Measurements from ENCODE around the gene LGR4. TPM values are rescaled to one million over a fixed set of nuclear protein-coding genes. Genes with fewer than 3 reads are reported as not detected.

The LGR4 gene
- total RNA-seq, 3 donors from 2014 or later (not counting 1 experiment from before 2014, with no cell fraction given), result 0.08 to 0.70 (median 0.35) TPM

- Histone ChIP-seq H3K36me3 (ENCODE audit: control insufficient read depth, insufficient read depth, low read length) (no peaks in the 10 kb centered on the region), H3K4me1 (ENCODE audit: control insufficient read depth, insufficient read depth, low read length) (no peaks in the 10 kb centered on the region), H3K27me3 (ENCODE audit: control insufficient read depth, insufficient read depth, low read length) (no peaks in the 10 kb centered on the region), H3K27ac (ENCODE audit: low read length) (no peak overlapping the region), H3K4me3 (ENCODE audit: low read length) (no peak overlapping the region), H3K9me3 (ENCODE audit: control insufficient read depth, insufficient read depth, low read length) (no peaks in the 10 kb centered on the region)
- Mint-ChIP-seq H3K9me3 (no peaks in the 10 kb centered on the region), H3K27ac (no peak overlapping the region), H3K27me3 (ENCODE audit: low read depth in 2 of 2) (peaks cover 0 to 13% of the 10 kb centered on the region in 2 donors), H3K4me1 (no peaks in the 10 kb centered on the region), H3K4me3 (no peak overlapping the region), H3K36me3 (no peaks in the 10 kb centered on the region)
- ATAC-seq (no peak), DNase-seq (no peak)
- intact Hi-C loops (cut with micrococcal nuclease), result no loop called here
- WGBS (ENCODE audit: insufficient coverage), result 36% methylated on average over 2 of the region's 2 CpGs
- no peak for TF ChIP-seq CTCF (IDR thresholded peaks at IDR 0.05)
Observed at GRCh38 chr11:27387362-27387761, 85.2 kb downstream of the LGR4 start.

- Mint-ChIP-seq H3K9me3 (no peaks in the 10 kb centered on the region), H3K27ac (no peak overlapping the region), H3K4me3 (no peak overlapping the region), H3K4me1 (no peaks in the 10 kb centered on the region), H3K27me3 (ENCODE audit: low read depth in 2 of 2) (peaks cover 0 to 22% of the 10 kb centered on the region in 2 donors), H3K36me3 (no peaks in the 10 kb centered on the region)
- 83% methylated on average over 2 of the region's 4 CpGs for WGBS (ENCODE audit: insufficient coverage)
- no peaks in the 10 kb centered on the region for H3K4me1 ChIP-seq (ENCODE audit: control insufficient read depth, insufficient read depth, low read length)
- DNase-seq (no peak), ATAC-seq (no peak)
- H3K27me3 ChIP-seq (ENCODE audit: control insufficient read depth, insufficient read depth, low read length), result no peaks in the 10 kb centered on the region
- H3K36me3 ChIP-seq (ENCODE audit: control insufficient read depth, insufficient read depth, low read length), result no peaks in the 10 kb centered on the region
- intact Hi-C loops (cut with micrococcal nuclease), result no loop called here
- no peak overlapping the region for H3K4me3 ChIP-seq (ENCODE audit: low read length)
- no peaks in the 10 kb centered on the region for H3K9me3 ChIP-seq (ENCODE audit: control insufficient read depth, insufficient read depth, low read length)
- no peak for TF ChIP-seq CTCF (IDR thresholded peaks at IDR 0.05)
- H3K27ac ChIP-seq (ENCODE audit: low read length), result no peak overlapping the region
Observed at GRCh38 chr11:27386181-27386845, 86.3 kb downstream of the LGR4 start.

GRCh38 chr11:27385245-27385644, 87.3 kb downstream of the LGR4 start:
- no peaks in the 10 kb centered on the region for H3K36me3 Mint-ChIP-seq
- Histone ChIP-seq H3K9me3 (ENCODE audit: control insufficient read depth, insufficient read depth, low read length) (no peaks in the 10 kb centered on the region), H3K4me1 (ENCODE audit: control insufficient read depth, insufficient read depth, low read length) (no peaks in the 10 kb centered on the region), H3K4me3 (ENCODE audit: low read length) (no peak overlapping the region), H3K27ac (ENCODE audit: low read length) (no peak overlapping the region), H3K27me3 (ENCODE audit: control insufficient read depth, insufficient read depth, low read length) (no peaks in the 10 kb centered on the region), H3K36me3 (ENCODE audit: control insufficient read depth, insufficient read depth, low read length) (no peaks in the 10 kb centered on the region)
- DNase-seq, result no peak
- no peak overlapping the region for H3K27ac Mint-ChIP-seq
- intact Hi-C loops (cut with micrococcal nuclease), result no loop called here
- TF ChIP-seq CTCF (IDR thresholded peaks at IDR 0.05), result no peak
- H3K4me1 Mint-ChIP-seq, result no peaks in the 10 kb centered on the region
- H3K4me3 Mint-ChIP-seq, result no peak overlapping the region
- H3K27me3 Mint-ChIP-seq (ENCODE audit: low read depth in 2 of 2), result peaks cover 0 to 25% of the 10 kb centered on the region in 2 donors
- no peaks in the 10 kb centered on the region for H3K9me3 Mint-ChIP-seq
- no peak for ATAC-seq
- 93% methylated on average over 5 of the region's 5 CpGs for WGBS (ENCODE audit: insufficient coverage)

- H3K9me3 Mint-ChIP-seq, result no peaks in the 10 kb centered on the region
- DNase-seq (no peak), ATAC-seq (no peak)
- H3K36me3 Mint-ChIP-seq, result no peaks in the 10 kb centered on the region
- no peak overlapping the region for H3K27ac Mint-ChIP-seq
- H3K27me3 ChIP-seq (ENCODE audit: control insufficient read depth, insufficient read depth, low read length), result no peaks in the 10 kb centered on the region
- intact Hi-C loops (cut with micrococcal nuclease), result no loop called here
- no peak overlapping the region for H3K4me3 Mint-ChIP-seq
- no peaks in the 10 kb centered on the region for H3K4me1 Mint-ChIP-seq
- H3K4me3 ChIP-seq (ENCODE audit: low read length), result no peak overlapping the region
- H3K4me1 ChIP-seq (ENCODE audit: control insufficient read depth, insufficient read depth, low read length), result no peaks in the 10 kb centered on the region
- no peak overlapping the region for H3K27ac ChIP-seq (ENCODE audit: low read length)
- H3K9me3 ChIP-seq (ENCODE audit: control insufficient read depth, insufficient read depth, low read length), result no peaks in the 10 kb centered on the region
- peaks cover 2 to 33% of the 10 kb centered on the region in 2 donors for H3K27me3 Mint-ChIP-seq (ENCODE audit: low read depth in 2 of 2)
- no peaks in the 10 kb centered on the region for H3K36me3 ChIP-seq (ENCODE audit: control insufficient read depth, insufficient read depth, low read length)
- TF ChIP-seq CTCF (IDR thresholded peaks at IDR 0.05), result no peak
Observed at GRCh38 chr11:27384227-27384626, 88.4 kb downstream of the LGR4 start.
